ACHN (cell line): ENCODE data around the gene PHACTR1.
"Not testable (repeated sequence)": the region's sequence is repeated elsewhere in the genome, so short reads cannot be mapped to it uniquely, and the experiment has no call there.

Experiments
- DNase-seq: peaks from one replicate; pipeline ENCODE4 v3.0.0-alpha.2; 2015
- in situ Hi-C: cut with HindIII; loops from 2 replicates; pipeline ENCODE4 v1.10.0; 2017; ENCODE audit warnings: low sequenced_read_pairs, low pct_ligation_motif_present, low pct_unique_long_range_greater_than_20kb

PHACTR1 gene

DNA sequence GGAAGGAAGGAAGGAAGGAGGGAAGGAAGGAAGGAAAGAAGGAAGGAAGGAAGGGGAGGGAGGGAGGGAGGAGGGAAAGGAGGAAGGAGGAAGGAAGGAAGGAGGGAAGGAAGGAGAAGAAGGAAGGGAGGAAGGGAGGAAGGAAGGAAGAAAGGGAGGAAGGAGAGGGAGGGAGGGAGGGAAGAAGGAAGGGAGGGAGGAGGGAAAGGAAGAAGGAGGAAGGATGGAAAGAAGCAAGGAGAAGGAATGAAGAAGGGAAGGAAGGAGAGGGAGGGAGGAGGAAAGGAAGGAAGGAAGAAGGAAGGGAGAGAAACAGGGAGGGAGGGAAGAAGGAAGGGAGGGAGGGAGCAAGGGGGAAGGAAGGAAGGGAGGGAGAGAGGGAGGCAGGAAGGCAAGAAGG is 204.9 kb downstream of the PHACTR1 start:
- no peak for DNase-seq
- in situ Hi-C loops = no loop called here

DNA sequence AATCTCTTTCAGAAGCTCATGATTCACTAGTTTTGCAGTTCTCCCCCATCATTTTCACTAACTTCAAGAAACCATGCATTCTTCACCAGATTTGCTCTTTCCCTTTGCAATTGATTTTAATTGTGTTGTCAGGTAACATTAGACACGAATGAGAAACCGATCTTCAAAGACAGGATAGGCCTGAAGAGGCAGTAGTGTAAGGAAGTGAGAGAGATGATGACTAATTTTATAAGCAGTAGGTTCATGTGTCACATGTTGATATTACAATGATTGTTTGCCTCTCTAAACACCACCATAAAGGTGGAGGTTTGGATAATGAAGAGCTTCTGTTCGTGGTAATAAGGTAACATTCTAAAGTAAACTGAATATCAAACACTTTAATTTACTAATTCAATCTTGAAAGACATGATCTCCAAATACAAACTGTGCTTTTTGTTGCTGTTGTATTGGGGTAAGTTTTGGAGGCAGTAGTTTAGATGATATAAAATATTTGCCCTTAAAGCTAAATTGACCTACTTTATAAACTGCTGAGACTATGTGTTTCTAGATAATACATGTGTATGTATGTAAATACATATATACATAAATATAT is 207.2 kb downstream of the PHACTR1 start:
- in situ Hi-C loops = no loop called here

DNA sequence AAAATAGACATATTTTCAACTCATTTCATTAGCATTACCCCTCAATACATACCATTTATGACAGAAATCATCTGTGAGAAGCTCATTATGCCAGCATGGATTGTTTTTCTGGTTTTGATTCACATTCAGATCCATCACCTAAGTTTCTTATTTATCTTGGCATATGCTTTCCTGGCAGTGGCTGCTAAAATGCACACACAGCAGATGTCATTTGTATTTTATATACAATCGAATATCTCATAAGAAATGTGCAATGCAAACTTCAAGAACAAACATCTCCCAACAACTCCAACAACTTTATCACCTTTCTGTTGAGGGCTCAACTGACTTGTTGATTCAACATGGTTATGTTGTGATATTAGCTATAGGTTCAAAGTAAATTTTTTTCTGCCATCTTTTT is 208.3 kb downstream of the PHACTR1 start:
- in situ Hi-C loops = no loop called here
- no peak for DNase-seq

More for the DNA sequence above, 207.2 kb downstream of the PHACTR1 start:
- DNase-seq = no peak

DNA sequence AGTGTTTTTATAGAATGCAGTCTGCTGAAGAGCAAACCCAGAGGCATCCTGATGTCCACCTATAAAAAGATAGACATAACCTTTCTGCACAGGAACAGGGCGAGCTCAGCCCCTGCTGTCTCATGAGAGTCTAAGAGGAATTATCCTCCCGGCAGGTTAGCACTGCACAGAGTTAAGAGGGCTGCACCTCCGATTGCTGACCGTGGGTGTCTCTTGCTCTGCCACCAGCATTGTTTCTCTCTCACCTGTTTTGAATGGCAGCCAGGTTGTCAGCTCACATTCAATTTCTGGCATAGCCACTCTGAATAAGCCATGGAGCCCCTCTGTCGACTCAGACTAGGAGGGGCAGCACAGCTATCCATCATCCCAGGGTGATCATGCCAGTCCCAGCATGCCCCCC is 211.2 kb downstream of the PHACTR1 start:
- in situ Hi-C loops = no loop called here
- DNase-seq = no peak

DNA sequence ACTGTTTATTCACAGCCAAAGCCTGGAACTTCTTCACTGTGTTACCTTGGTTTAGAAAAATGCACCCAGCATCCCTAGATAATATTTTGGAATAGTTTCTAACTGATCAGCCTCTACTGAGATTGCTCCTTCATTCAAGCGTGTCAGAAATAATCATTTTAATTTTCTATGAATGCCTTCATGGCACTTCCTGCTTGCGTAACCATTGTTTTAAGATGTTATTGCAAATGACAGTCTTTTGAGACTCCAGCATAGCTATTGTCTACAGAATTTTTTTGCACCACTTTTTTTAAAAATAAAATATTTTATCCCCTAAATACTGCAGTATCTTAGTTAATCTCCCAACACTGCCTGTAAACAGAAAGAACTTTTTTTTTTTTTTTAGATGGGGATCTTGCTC is 213.1 kb downstream of the PHACTR1 start:
- no peak for DNase-seq
- in situ Hi-C loops = no loop called here

DNA sequence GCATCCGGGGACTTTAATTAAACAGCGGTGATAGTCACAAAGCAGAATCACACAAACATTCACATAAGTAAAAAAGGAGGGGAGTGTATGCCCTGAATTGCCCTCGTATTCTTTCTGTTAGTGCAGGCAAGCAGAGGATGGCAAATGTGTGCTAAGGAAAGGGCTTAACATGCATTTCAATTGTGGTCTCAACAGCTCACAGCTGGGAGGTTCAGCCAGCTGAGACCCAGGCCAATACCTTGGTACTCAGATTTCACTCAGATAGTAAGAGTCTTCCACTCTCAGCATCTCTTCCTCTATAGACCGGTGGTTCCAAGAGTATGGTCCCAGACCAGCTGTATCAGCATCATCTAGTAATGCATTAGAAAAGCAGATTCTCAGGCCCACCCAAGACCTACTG is 215.1 kb downstream of the PHACTR1 start:
- no peak for DNase-seq
- in situ Hi-C loops = no loop called here

DNA sequence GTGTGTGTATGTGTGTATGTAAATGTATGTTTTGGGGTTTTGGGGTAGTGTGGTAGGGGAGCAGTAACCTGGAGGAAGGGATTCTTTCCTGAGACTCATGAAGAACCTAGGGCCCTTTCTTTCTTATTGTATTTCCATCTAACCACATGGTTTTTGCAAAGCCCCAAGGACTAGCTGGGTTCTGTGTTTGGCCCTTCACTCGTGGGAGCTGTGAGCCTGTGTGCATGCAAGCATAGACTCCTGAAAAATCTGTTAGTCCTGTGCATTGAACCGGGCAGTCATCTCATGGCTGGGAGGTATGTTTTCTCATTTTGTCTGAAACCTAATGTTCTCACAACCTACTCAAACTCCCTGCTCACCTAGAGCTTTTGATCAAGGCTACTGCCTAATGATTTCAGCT is 219.1 kb downstream of the PHACTR1 start:
- no peak for DNase-seq
- in situ Hi-C loops = no loop called here

DNA sequence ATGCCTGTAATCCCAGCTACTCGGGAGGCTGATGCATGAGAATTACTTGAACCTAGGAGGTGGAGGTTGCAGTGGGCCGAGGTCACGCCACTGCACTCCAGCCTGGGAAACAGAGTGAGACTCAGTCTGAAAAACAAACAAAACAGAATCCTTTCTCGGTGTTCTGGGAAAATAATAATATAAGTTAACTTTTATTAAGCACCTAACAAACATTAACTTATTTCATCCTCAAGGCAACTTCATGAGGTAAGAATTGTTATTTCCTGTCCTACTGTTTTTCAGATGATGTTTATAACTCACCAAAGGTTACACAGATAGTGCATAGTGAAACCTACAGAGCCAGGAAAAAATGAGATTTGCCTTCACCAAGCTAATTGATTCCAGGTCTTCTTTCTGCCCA is 221.4 kb downstream of the PHACTR1 start:
- in situ Hi-C loops = no loop called here
- no peak for DNase-seq

DNA sequence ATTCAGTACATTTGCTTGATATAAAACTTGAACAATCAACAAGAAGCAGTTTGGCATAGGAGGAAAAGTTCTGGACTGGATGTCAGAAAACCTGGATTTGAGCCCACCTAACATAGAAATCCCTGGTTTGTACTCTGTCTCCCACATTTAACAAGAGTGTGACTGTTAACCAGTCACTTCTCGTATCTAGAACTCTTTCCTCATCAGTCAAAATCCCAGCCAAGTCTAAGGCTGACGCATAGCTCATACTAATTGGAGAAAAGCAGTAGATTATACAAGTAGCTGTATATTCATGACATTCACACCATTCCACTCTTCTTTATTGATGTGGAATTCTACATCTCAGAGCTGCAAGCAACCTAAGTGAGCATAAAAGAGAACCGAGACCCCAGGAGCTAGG is 222.7 kb downstream of the PHACTR1 start:
- in situ Hi-C loops = no loop called here
- DNase-seq = no peak

DNA sequence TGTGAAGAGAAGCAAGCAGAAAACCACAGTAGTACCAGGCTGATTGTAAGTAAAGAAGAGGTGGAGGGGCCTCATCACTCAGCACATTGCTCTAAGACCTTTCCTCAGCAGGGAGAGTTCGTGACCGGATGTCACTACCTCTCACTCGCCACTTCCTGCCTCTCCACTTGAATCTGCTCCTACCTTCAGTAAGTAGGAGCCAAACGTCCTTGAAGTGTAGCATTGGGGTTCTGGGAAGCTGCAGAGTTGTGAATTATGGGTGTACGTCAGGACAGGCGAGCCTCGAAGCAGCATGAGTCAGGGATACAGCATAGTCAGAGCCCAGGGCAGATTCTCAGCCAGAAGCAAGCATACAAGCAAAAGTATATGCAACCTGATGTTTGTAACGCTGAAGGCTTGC is 224.9 kb downstream of the PHACTR1 start:
- in situ Hi-C loops = no loop called here

DNA sequence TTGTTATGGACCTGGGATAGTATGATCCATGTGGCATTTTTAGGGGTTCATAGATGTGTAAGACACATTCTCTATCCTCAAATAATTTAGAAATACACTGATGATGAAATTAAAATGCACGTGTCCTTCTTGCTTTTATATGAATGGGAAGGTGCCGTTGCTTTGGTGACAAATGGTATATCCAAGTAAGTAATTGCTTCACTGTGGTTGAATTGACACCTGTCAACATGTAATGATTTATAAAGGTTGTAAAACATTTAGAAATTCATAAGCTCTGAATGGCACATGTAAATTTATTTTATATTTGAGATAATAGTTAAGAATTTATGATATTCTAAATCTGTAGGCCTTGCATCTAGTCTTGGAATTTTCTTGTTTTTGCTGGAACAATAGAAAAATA is 227.0 kb downstream of the PHACTR1 start:
- DNase-seq = no peak
- in situ Hi-C loops = no loop called here

More for the DNA sequence above, 224.9 kb downstream of the PHACTR1 start:
- no peak for DNase-seq

DNA sequence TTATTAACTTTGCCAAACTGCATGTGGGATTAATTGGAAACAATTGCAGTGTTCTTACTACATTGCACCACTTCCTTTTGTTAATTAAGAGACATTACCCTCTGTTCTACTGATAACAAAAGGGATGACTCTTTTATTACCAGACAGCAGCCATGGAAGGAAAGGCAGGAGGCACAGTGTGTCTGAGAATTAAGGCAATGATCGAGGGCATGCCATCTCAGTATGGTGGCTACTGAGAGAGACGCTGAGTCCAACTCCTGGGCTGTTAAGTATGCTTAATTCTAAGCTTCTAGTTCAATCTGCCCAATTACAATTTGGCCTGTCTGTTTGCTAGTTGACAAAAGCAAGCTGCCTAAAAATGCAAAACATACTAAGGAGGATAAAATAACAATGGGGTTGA is 227.4 kb downstream of the PHACTR1 start:
- in situ Hi-C loops = no loop called here
- DNase-seq = no peak

DNA sequence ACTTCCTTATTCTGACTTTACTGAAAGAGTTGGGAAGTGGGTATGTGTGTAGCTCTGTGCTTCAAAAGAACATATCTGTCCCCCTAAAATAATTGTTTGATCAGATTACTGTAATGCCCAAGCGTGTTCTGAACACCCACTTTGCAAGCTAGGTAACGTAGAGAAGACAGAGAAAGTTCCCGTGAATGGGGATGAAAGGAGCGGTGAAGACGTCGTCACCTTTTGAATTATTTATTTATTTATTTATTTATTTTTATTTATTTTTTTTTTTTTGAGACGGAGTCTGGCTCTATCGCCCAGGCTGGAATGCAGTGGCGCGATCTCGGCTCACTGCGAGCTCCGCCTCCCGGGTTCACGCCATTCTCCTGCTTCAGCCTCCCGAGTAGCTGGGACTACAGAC is 228.0 kb downstream of the PHACTR1 start:
- in situ Hi-C loops, DNase-seq: not testable (repeated sequence)

DNA sequence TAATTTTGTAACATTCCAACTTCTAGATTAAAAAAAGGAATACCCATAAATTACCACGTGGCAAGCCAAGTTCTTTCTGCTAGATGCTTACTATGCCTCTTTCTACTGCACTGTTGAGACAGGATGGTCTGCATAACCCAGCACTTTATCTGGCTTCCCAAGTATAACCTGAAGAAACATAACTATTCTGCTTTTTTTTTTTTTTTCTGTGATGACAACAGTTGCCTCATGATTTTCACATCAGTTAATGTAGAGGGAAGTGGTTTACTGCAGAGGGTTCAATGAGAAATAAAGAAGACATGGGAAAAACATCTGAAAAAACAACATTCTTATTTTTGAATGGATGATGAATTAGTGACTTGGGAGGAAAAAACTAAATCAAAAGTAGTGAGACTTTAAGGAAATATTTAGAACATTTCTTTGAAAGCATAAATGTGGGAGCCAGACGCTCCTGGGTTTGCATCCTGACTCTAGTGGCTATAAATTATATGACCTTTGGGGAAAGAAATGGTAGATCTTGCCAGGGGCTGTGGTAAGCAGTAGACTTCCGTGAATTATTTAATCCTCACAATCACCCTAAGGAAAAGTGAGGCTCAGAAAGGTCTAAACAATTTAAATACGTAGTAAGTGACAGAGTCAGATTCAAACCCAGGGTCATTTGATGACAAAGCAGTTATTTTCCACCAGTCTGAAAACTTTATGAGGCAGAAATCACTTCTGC is 230.7 kb downstream of the PHACTR1 start:
- in situ Hi-C loops = no loop called here
- no peak for DNase-seq

DNA sequence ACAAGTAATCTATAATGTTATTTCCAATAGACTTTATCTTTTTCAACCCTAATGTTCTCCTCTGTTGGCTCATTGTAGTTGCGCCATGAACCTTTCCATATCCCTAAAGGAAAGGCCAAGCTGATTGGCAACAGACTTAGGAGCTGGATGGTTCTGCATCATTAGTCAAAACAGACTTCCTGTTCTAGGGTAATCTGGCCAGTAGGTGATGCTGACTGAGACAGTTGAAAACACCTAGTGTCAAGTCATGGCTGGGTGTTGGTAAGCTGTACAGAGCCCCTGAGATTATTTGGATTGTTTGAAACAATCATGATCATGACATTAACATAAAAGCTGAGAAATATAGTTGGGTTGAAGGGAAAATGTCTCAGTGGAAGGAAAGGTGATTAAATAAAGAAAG is 231.4 kb downstream of the PHACTR1 start:
- in situ Hi-C loops = no loop called here

DNA sequence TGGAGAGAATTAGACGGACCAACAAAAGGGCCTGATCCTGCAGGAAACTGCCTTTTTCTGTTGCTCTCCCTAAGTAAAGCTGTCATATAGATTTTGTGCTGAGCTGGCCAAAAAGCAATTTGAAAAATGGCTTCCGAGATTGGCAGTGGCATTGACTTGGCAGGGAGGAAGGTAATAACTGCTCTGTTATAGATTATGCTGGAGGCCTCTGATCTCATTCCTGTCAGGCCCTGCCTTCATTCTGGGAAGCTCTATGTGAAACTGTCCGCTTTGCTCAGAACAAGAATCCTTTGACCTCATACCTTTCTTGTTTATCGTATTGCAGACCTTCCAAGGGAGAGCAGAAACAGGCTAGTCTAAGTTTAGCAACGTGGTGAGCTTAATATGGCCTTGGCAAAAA is 234.4 kb downstream of the PHACTR1 start:
- no peak for DNase-seq
- in situ Hi-C loops = no loop called here

More for the DNA sequence above, 231.4 kb downstream of the PHACTR1 start:
- DNase-seq = no peak

DNA sequence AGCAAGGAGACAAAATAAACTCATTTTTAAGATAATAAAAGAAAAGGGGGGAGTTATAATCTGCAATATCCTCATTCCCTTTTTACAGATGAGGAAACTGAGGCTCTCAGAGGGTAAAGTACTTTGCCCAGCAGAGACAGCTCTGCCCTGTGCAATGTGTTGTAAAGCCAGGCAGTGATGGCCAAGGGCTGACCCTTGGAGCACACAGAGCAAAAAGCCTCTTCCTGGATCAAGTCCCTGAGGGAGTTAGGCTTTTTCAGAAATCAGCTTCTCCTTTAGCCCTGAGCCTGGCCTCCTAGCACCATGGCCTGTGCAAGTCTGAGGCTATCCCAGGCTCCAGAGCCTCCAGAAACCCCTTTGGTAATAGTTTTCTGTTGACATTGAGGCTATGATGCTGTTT is 234.8 kb downstream of the PHACTR1 start:
- in situ Hi-C loops = no loop called here

DNA sequence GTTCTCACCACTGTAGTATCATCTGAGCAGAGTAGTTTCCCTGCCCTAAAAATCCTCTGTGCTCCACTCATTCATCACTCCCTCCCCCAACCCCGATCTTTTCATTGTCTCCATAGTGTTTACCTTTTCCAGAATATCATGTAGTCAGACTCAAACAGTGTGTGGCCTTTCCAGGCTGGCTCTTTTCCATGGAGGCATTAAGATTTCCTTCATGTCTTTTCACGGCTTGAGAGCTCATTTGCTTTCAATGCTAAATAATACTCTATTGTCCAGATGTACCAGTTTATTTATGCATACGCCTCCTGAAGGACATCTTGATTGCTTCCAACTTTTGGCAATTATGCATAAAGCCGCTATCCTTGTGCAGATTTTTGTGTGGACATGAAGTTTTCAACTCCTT is 235.8 kb downstream of the PHACTR1 start:
- in situ Hi-C loops = no loop called here
- DNase-seq = no peak

More for the DNA sequence above, 234.8 kb downstream of the PHACTR1 start:
- no peak for DNase-seq

DNA sequence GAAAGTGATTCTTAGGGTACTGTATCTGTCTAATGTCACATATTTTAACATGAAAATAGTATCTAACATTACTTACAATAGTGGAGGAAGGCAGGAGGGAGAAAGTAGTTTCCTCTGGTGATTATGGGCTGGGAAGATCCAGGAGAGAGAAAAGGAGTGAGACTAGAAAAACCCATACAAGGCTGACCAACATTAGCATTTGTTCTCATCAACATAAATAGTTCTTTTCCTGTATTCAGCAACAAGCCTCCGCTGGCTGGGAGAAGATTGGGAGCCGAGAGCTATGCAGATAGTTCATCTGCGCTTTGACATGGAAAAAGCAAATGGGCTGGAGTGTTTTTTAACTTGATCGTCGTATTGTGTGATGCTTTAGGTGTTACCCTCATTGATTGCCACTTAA is 239.4 kb downstream of the PHACTR1 start:
- no peak for DNase-seq
- in situ Hi-C loops = no loop called here

DNA sequence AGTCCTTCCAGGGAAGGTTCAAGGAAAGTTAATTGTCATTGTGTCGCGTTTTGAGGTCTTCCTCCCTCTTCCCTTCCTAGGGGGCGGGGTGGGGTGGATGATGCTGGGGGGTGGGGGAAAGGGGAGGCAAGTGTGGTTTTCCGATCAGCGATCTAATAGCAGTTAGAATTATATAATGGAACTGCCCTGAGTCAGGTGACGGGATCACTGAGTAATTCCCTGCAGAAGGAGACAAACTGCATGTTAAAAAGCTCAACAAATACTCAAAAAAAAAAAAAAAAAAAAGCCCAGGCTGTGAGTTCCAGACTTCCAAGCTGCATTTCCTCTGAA is 240.4 kb downstream of the PHACTR1 start:
- in situ Hi-C loops = no loop called here
- DNase-seq = no peak
